B cell (primary cell): ENCODE data around the gene ESR2.

Experiments
- EZH2 ChIP-seq: IDR thresholded peaks from 2 replicates; pipeline ENCODE4 v1.6.1; 2012; ENCODE audit warnings: borderline replicate concordance, low read depth, mild to moderate bottlenecking, moderate library complexity, low read length; ENCODE audit not compliant: insufficient read depth, poor library complexity, severe bottlenecking
- TF ChIP-seq, protein P1 (sequence below): fragments of 200-600 bp; IDR thresholded peaks from one replicate; pipeline ENCODE4 v1.8.0; 2022; ENCODE audit warnings: antibody characterized with exemption, mild to moderate bottlenecking

DNA sequence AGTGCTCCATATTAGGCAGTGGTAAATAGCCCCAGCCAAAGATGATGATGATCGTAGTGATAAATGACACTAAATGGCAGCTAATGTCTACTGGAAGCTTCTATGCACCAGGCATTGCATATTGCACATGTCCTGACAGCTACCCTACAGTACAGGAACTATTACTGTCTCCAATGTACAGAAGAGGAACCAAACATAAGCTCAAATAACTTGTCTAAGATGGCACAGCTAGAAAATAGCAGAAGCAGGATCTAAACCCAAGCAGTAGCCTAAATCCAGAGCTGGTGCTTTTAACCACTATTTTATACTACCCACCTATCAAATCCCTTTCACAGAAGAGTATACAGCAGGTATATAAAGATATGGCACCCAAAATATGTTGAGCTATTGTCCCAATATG lies 28.9 kb downstream of the ESR2 start:
- TF ChIP-seq, protein P1, sequence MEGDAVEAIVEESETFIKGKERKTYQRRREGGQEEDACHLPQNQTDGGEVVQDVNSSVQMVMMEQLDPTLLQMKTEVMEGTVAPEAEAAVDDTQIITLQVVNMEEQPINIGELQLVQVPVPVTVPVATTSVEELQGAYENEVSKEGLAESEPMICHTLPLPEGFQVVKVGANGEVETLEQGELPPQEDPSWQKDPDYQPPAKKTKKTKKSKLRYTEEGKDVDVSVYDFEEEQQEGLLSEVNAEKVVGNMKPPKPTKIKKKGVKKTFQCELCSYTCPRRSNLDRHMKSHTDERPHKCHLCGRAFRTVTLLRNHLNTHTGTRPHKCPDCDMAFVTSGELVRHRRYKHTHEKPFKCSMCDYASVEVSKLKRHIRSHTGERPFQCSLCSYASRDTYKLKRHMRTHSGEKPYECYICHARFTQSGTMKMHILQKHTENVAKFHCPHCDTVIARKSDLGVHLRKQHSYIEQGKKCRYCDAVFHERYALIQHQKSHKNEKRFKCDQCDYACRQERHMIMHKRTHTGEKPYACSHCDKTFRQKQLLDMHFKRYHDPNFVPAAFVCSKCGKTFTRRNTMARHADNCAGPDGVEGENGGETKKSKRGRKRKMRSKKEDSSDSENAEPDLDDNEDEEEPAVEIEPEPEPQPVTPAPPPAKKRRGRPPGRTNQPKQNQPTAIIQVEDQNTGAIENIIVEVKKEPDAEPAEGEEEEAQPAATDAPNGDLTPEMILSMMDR = no peak
- TF ChIP-seq EZH2 = no peak
